Measurements from ENCODE around the gene OR4L1. TPM values are rescaled to one million over a fixed set of nuclear protein-coding genes. Genes with fewer than 3 reads are reported as not detected.

Gene OR4L1, protein sequence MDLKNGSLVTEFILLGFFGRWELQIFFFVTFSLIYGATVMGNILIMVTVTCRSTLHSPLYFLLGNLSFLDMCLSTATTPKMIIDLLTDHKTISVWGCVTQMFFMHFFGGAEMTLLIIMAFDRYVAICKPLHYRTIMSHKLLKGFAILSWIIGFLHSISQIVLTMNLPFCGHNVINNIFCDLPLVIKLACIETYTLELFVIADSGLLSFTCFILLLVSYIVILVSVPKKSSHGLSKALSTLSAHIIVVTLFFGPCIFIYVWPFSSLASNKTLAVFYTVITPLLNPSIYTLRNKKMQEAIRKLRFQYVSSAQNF
- total RNA-seq = not detected in 2 replicates
- not detected in 2 replicates for polyA plus RNA-seq
- not detected in 2 replicates for polyA plus RNA-seq (2012)
- not detected in 2 replicates for polyA minus RNA-seq (ENCODE audit: low replicate concordance)

DNA sequence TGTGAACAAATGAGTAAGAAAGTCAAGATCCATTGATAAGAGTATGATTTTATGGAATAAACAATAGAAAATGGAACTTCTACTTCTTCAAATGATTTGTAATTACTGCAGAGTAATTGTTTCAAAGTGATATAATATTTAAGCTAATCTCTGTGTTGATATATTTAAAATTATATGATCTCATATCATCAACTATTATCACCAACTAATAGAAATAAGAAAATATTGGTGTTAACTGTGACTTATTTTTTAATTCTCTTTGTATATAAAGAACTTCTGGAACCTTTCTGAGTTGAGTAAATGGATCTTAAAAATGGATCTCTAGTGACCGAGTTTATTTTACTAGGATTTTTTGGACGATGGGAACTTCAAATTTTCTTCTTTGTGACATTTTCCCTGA, at the start of gene OR4L1:
Gene OR4L1 (plus strand): TSS at position 301 of the 400 bp plus-strand sequence. CDS start 0 bp downstream, at position 301.
- H3K27me3 ChIP-seq (ENCODE audit: control insufficient read depth, insufficient read depth, low read length) = no peaks in the 10 kb centered on the region
- H3K4me3 ChIP-seq (replicated peaks in 1 of 4; ENCODE audit: control extremely low read depth in 1 of 4, insufficient read depth in 1 of 4, low read depth in 3 of 4, low read length in 4 of 4) = no peak within 1 kb of the TSS
- TF ChIP-seq, protein P1, sequence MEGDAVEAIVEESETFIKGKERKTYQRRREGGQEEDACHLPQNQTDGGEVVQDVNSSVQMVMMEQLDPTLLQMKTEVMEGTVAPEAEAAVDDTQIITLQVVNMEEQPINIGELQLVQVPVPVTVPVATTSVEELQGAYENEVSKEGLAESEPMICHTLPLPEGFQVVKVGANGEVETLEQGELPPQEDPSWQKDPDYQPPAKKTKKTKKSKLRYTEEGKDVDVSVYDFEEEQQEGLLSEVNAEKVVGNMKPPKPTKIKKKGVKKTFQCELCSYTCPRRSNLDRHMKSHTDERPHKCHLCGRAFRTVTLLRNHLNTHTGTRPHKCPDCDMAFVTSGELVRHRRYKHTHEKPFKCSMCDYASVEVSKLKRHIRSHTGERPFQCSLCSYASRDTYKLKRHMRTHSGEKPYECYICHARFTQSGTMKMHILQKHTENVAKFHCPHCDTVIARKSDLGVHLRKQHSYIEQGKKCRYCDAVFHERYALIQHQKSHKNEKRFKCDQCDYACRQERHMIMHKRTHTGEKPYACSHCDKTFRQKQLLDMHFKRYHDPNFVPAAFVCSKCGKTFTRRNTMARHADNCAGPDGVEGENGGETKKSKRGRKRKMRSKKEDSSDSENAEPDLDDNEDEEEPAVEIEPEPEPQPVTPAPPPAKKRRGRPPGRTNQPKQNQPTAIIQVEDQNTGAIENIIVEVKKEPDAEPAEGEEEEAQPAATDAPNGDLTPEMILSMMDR (conservative IDR thresholded peaks at IDR 0.05 in 1 of 2, IDR thresholded peaks at IDR 0.05 in 1 of 2; ENCODE audit: low read depth in 1 of 2, low read length in 2 of 2) = no peak
- no peak for TF ChIP-seq EZH2 (IDR thresholded peaks at IDR 0.05; ENCODE audit: low read length, missing control alignments)
- H3K4me1 ChIP-seq (ENCODE audit: control insufficient read depth, extremely low read depth, insufficient read depth, low read length) = no peaks in the 10 kb centered on the region
- no peak within 1 kb of the TSS for H3K4me2 ChIP-seq (ENCODE audit: extremely low read depth, insufficient read depth, low read length)
- H3K36me3 ChIP-seq (ENCODE audit: control insufficient read depth, insufficient read depth, low read length) = no peaks in the 10 kb centered on the region
- H3K9me3 ChIP-seq (ENCODE audit: control insufficient read depth, insufficient read depth, low read depth, low read length) = no peaks in the 10 kb centered on the region
- H3K9ac ChIP-seq (ENCODE audit: insufficient read depth, low read length) = no peak within 1 kb of the TSS
- no peak within 1 kb of the TSS for H3K27ac ChIP-seq (ENCODE audit: insufficient read depth, low read length)
- DNase-seq (ENCODE audit: low read depth in 2 of 2) = no peak
- no peak within 1 kb of the TSS for H2AFZ ChIP-seq (ENCODE audit: low read length)
- no peaks in the 10 kb centered on the region for H3K79me2 ChIP-seq (ENCODE audit: control insufficient read depth, insufficient read depth, low read length)
- H4K20me1 ChIP-seq (ENCODE audit: control insufficient read depth, extremely low read depth, insufficient read depth, low read length) = no peaks in the 10 kb centered on the region

DNA sequence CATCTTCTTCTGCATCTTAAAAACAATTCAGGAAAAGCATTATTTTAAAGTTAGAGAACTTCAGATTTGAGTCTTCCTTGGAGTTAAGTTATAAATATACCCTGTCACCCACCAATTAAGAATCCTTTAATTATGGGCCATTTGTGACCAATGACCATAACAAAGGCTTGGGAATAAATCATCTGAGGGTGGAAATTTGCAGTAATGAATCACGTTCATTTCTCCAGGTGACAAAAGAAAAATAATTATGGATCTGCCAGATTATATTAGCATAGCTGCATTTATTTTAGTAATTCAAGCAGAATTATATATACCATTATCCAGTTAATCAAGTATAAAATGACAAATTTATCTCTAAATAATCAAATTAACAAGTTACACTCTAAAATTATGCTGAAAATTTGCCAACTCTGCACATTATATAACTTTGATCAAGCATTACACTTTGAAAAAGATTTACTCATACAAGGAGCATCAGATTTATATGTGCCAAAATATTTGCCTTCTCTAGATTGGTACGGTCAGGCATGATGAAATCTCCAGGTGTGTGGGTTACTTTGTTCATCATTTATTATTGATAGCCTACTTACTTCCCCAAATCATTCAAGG, 40.5 kb upstream of the OR4L1 start, which contains the start of gene OR4K14:
Gene OR4K14 (minus strand): TSS at position 51 of the 609 bp plus-strand sequence. CDS start 4,114 bp downstream, outside the sequence.
- Histone ChIP-seq H3K4me1 (ENCODE audit: control insufficient read depth, extremely low read depth, insufficient read depth, low read length) (no peaks in the 10 kb centered on the region), H3K9me3 (ENCODE audit: control insufficient read depth, insufficient read depth, low read depth, low read length) (no peaks in the 10 kb centered on the region), H3K79me2 (ENCODE audit: control insufficient read depth, insufficient read depth, low read length) (no peaks in the 10 kb centered on the region), H3K9ac (ENCODE audit: insufficient read depth, low read length) (no peak within 1 kb of the TSS), H3K36me3 (ENCODE audit: control insufficient read depth, insufficient read depth, low read length) (no peaks in the 10 kb centered on the region), H3K4me3 (replicated peaks in 1 of 4; ENCODE audit: control extremely low read depth in 1 of 4, insufficient read depth in 1 of 4, low read depth in 3 of 4, low read length in 4 of 4) (no peak within 1 kb of the TSS), H4K20me1 (ENCODE audit: control insufficient read depth, extremely low read depth, insufficient read depth, low read length) (no peaks in the 10 kb centered on the region), H2AFZ (ENCODE audit: low read length) (no peak within 1 kb of the TSS), H3K27me3 (ENCODE audit: control insufficient read depth, insufficient read depth, low read length) (no peaks in the 10 kb centered on the region), H3K27ac (ENCODE audit: insufficient read depth, low read length) (no peak within 1 kb of the TSS), H3K4me2 (ENCODE audit: extremely low read depth, insufficient read depth, low read length) (no peak within 1 kb of the TSS)
- no peak for TF ChIP-seq EZH2 (IDR thresholded peaks at IDR 0.05; ENCODE audit: low read length, missing control alignments)
- TF ChIP-seq, protein P1 (conservative IDR thresholded peaks at IDR 0.05 in 1 of 2, IDR thresholded peaks at IDR 0.05 in 1 of 2; ENCODE audit: low read depth in 1 of 2, low read length in 2 of 2) = no peak
- DNase-seq (ENCODE audit: low read depth in 2 of 2) = no peak

DNA sequence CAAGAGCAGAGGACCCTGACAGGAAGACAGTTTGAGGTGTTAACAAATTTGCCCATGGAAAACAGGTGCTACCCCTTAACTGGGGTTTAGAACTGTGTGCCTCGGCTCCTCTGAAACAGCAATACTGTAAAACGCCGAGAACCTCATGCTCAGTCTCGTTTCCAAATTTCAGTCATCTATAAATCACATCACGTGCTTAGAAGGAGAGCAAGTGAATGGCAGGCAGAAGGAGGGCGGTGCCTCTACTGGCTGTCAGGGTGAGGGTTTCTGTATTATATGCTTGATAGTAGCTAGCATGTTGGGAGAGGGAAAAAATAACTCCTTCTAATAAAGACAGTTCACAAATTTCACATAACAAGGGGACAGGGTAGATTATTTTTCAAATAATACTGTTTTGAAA, 28.8 kb upstream of the OR4L1 start:
- no peaks in the 10 kb centered on the region for H4K20me1 ChIP-seq (ENCODE audit: control insufficient read depth, extremely low read depth, insufficient read depth, low read length)
- H3K4me1 ChIP-seq (ENCODE audit: control insufficient read depth, extremely low read depth, insufficient read depth, low read length) = no peaks in the 10 kb centered on the region
- no peak for DNase-seq (ENCODE audit: low read depth in 2 of 2)
- no peaks in the 10 kb centered on the region for H3K27me3 ChIP-seq (ENCODE audit: control insufficient read depth, insufficient read depth, low read length)
- no peaks in the 10 kb centered on the region for H3K79me2 ChIP-seq (ENCODE audit: control insufficient read depth, insufficient read depth, low read length)
- TF ChIP-seq, protein P1 (conservative IDR thresholded peaks at IDR 0.05 in 1 of 2, IDR thresholded peaks at IDR 0.05 in 1 of 2; ENCODE audit: low read depth in 1 of 2, low read length in 2 of 2) = no peak
- TF ChIP-seq EZH2 (IDR thresholded peaks at IDR 0.05; ENCODE audit: low read length, missing control alignments) = no peak
- no peak overlapping the region for H3K4me3 ChIP-seq (replicated peaks in 1 of 4; ENCODE audit: control extremely low read depth in 1 of 4, insufficient read depth in 1 of 4, low read depth in 3 of 4, low read length in 4 of 4)
- H2AFZ ChIP-seq (ENCODE audit: low read length) = no peak overlapping the region
- no peak overlapping the region for H3K4me2 ChIP-seq (ENCODE audit: extremely low read depth, insufficient read depth, low read length)
- H3K9ac ChIP-seq (ENCODE audit: insufficient read depth, low read length) = no peak overlapping the region
- no peaks in the 10 kb centered on the region for H3K9me3 ChIP-seq (ENCODE audit: control insufficient read depth, insufficient read depth, low read depth, low read length)
- H3K36me3 ChIP-seq (ENCODE audit: control insufficient read depth, insufficient read depth, low read length) = no peaks in the 10 kb centered on the region
- H3K27ac ChIP-seq (ENCODE audit: insufficient read depth, low read length) = no peak overlapping the region

All from fibroblast of lung (primary cell).